ENCODE data around the gene NPAT. TPM values are rescaled to one million over a fixed set of nuclear protein-coding genes. Genes with fewer than 3 reads are reported as not detected.

Gene NPAT
- total RNA-seq, 1 donor from 2014 or later: 28.2 TPM

Other genes with a start within 250 kb of the NPAT start
- 37.0 and 41.3 TPM in 2 replicates for gene CUL5, start 213.7 kb downstream of the NPAT start, total RNA-seq
- 52.8 and 56.8 TPM in 2 replicates for gene ACAT1, start 101.1 kb downstream of the NPAT start, total RNA-seq
- 37.3 and 39.7 TPM in 2 replicates for gene ATM, start 429 bp upstream of the NPAT start, total RNA-seq
- 0.57 and 0.64 TPM in 2 replicates for gene C11orf65, start 244.9 kb upstream of the NPAT start, total RNA-seq

Measured in activated T-helper 1 cell treated with anti-CD3 and anti-CD28 coated beads, Interleukin-12 subunit alpha, Interleukin-12 subunit beta, Interleukin-2, Interleukin-4 antibody, amounts not matched to agents 30 ng/mL and 10 ng/mL and 1 ng/mL, durations not matched to agents 14 hours and 24 hours and 36 hours (primary cell).